Activated CD8-positive, alpha-beta memory T cell treated with anti-CD3 and anti-CD28 coated beads for 1 hour (primary cell): ENCODE measurements around the gene UFSP2.

Experiments
- DNase-seq, 2 donors: peaks; one replicate each; pipeline ENCODE4 v3.0.0-alpha.2; 2020; ENCODE audit warnings: low read depth in 1 of 2; ENCODE audit errors: extremely low read depth in 1 of 2

The UFSP2 gene

GRCh38 chr4:185429660-185430059 is 3.9 kb upstream of the UFSP2 start:
- no peak for DNase-seq

GRCh38 chr4:185426960-185427688 is 1.4 kb upstream of the UFSP2 start:
- no peak for DNase-seq

GRCh38 chr4:185424905-185425646 is 688 bp downstream of the UFSP2 start:
- no peak for DNase-seq

GRCh38 chr4:185421366-185422124 is 4.2 kb downstream of the UFSP2 start:
- DNase-seq = no peak

GRCh38 chr4:185416955-185417354 is 8.8 kb downstream of the UFSP2 start:
- no peak for DNase-seq

GRCh38 chr4:185412412-185412811 is 13.4 kb downstream of the UFSP2 start:
- no peak for DNase-seq

GRCh38 chr4:185411849-185412248 is 13.9 kb downstream of the UFSP2 start:
- no peak for DNase-seq

- DNase-seq = no peak
Observed at GRCh38 chr4:185408432-185408831, 17.3 kb downstream of the UFSP2 start.

- no peak for DNase-seq
Observed at GRCh38 chr4:185405296-185405999, 20.3 kb downstream of the UFSP2 start.

- DNase-seq = no peak
Observed at GRCh38 chr4:185404031-185404430, 21.7 kb downstream of the UFSP2 start.

GRCh38 chr4:185399466-185399865 is 26.3 kb downstream of the UFSP2 start:
- no peak for DNase-seq

GRCh38 chr4:185398618-185399017 is 27.1 kb downstream of the UFSP2 start:
- no peak for DNase-seq

- peak in 1 of 2 donors; percentile 3 for DNase-seq
Observed at GRCh38 chr4:185396724-185397385, 28.9 kb downstream of the UFSP2 start, which contains the start of gene ANKRD37. TSS of gene ANKRD37 (plus strand) at chr4:185396841. CDS start at chr4:185396924, 83 bp downstream.

GRCh38 chr4:185395956-185396723 is 29.6 kb downstream of the UFSP2 start:
- DNase-seq = peak; percentile 82 to 92

GRCh38 chr4:185395238-185395955 is 30.4 kb downstream of the UFSP2 start, which contains the start of gene LRP2BP:
TSS of gene LRP2BP (minus strand) at chr4:185395924. CDS start at chr4:185378186, 17,738 bp downstream.
- no peak for DNase-seq

GRCh38 chr4:185394568-185395237 is 31.1 kb downstream of the UFSP2 start:
- DNase-seq = no peak

- DNase-seq = no peak
Observed at GRCh38 chr4:185392156-185392555, 33.6 kb downstream of the UFSP2 start.

- no peak for DNase-seq
Observed at GRCh38 chr4:185390941-185391340, 34.8 kb downstream of the UFSP2 start.
